Stimulated activated CD8-positive, alpha-beta memory T cell treated with anti-CD3 and anti-CD28 coated beads, Interleukin-15, amount 100 ng/mL, for 1 hour (primary cell): Measurements from ENCODE around the gene SCFD2.

ENCODE experiments used
- DNase-seq: peaks from one replicate; pipeline ENCODE4 v3.0.0-alpha.2; 2020; ENCODE audit warnings: low read depth

SCFD2 gene

DNA sequence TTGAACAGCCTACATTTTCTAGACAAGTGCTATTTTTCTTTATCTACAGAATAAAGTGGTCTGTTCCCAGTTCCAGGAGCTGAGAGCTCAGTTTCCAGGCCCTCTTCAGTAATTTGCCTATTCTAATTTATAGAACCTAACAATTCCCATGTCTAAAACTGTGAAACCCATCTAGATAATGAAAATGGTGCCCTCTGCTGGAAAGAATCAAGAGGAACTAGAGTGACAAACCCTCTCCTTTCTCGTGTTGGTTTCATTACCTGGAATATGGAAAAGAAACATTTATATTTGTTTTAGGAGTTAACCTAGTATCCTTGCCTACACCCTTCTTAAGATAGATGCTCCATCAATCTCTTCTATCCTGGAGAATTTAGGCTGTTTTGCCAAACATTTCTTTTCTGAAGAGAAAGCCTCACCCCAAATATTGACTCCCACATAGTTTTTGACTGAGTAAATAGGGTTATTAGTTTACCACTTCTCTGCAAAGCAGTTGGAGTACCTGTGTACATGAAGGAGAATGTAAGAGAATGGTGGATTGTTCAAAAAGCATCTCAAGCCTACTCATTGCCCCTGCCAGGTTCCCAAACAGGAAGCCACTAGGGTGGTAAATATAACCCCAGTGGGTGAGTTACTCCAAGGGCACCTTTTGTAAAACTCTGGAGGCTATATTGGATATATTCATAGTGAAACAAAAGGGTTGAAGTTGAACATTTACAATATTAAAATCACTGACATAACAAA, 382.1 kb downstream of the SCFD2 start:
- no peak for DNase-seq

GRCh38 chr4:52982946-52983340, 382.9 kb downstream of the SCFD2 start:
- no peak for DNase-seq

GRCh38 chr4:52982255-52982945, 383.5 kb downstream of the SCFD2 start:
- no peak for DNase-seq

DNA sequence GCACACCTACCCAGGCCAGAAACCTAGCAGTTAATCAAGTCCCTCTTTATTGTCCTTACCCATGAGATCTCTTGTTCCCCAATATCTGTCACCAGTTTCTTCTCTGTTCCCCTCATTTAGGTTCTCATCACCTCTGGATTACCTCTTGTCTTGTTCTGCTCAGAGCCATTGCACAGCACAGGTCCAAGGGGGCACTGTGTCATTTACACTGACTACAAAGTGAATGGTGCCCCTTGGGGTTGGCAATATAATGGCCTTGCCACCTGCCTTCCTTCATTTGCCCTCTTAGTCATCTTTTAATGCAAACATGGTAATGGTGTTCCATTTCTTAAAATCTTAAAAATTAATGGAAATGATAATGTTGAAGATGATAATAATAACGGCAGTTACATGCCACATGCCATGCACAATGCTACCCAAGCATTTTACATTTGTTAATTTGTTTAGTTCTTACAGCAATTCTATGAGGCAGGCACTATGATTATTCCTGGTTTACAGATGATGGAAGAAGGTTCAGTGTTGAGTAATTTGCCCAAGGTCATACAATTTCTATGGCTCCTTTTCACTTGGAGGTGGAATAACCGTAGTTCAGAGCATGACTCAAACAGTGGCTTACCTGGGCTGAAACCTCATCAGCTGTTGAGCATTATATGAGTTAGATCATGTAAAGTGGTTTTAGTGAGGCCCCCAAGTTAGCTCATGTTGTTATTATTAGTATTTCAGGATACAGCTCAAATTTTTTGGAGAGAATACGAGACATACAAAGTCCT, 385.9 kb downstream of the SCFD2 start:
- no peak for DNase-seq

DNA sequence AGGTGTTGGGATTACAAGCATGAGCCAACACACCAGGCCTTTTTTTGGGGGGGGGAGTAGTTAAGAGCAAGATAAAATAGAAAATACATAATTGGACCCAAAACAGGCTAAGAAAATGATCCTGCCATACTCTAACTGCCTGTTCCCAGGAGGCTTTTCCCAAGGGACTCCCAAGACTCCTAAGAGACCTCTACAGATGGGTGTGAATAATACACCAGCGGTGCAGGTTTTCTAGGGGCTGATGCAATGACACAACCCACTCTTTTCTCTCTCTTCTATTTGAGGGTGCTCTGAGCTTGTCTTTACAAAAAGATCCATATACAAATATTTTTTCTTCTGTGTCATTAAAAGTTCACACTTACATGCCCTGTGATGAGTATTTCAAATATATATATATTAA, 386.8 kb downstream of the SCFD2 start:
- DNase-seq = no peak

- no peak for DNase-seq
These were observed 388.6 kb downstream of the SCFD2 start for GRCh38 chr4:52977252-52977651.

GRCh38 chr4:52976523-52977230, 389.2 kb downstream of the SCFD2 start:
- no peak for DNase-seq

DNA sequence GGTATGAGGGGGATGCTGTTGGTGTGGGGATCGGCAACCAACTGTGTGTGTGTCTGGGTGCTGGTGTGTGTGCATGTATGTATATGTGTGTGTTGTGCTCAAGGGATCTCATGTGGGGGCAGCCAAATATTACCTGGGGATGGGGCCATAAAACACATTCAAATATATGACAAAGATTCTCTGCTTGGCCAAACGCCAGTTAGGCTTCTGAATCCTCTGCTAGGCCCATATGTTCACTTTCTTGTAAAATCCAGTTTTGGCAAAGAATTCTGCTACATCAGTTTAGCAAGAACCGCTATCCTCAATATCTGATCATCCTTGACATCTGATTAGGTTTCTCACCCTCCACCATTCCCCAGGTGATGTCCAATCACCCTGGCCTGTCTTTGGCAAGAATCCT, 397.2 kb downstream of the SCFD2 start:
- no peak for DNase-seq

- no peak for DNase-seq
These were observed 397.6 kb downstream of the SCFD2 start for GRCh38 chr4:52968241-52968640.

DNA sequence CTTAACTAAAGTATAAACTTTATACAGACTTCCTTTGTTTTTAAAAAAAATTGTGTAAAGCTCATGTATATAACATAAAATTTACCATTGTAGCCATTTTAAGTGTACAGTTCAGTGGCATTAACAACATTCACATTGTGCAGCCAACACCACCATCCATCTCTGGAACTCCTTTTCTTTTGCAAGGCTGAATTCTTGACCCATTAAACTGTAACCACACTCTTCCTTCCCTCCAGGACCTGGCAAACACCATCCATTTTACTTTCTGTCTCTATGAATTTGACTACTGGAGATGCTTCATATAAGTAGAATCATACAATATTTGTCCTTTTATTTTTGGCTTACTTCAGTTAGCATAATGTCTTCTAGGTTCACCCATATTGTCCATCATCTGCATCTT, 399.1 kb downstream of the SCFD2 start:
- DNase-seq = no peak

- DNase-seq = no peak
These were observed 399.7 kb downstream of the SCFD2 start for GRCh38 chr4:52966172-52966571.

- no peak for DNase-seq
These were observed 401.2 kb downstream of the SCFD2 start for GRCh38 chr4:52964561-52965101.

- DNase-seq = no peak
These were observed 401.9 kb downstream of the SCFD2 start for GRCh38 chr4:52964011-52964410.

GRCh38 chr4:52962721-52963120, 403.1 kb downstream of the SCFD2 start:
- DNase-seq = no peak

- DNase-seq = no peak
These were observed 404.0 kb downstream of the SCFD2 start for GRCh38 chr4:52961666-52962412.

- DNase-seq = no peak
These were observed 406.3 kb downstream of the SCFD2 start for GRCh38 chr4:52959541-52959940.

DNA sequence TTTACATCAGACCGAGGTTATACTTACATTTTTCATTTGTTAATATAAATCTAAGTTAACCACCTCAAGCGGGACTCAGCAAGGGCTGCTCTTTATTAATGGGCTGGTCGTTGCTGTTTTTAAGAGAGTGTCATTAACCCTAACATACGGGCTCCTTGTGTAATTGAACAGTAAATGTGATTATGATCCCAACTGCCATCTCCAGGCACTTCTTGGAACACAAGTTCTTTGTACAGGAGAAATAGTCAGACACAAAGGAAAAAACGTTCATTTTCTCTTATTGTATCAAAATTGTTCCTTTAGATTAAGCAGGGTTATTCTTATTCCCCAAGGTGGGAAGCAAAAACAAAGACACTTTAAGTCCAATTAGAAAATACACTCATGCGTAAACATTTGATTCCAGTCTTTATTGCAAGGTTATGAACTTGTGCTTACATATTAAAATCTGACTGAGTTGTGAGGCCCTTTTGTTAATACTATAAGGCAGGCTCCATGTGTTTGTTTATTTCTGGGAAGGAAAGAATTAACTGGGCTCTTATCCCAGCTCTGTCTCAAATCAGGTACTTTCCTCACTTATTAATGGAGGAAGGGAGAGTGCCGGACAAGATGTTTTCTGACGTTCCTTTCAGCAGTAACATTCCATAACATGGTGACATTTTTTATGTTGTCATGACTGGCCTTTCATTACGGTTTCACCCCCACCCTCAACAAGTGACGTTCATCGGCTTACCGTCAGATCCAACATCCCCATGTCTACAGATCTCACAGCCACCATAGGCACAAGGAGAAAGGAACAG, 407.8 kb downstream of the SCFD2 start:
- DNase-seq = no peak

- no peak for DNase-seq
These were observed 408.6 kb downstream of the SCFD2 start for GRCh38 chr4:52957220-52957686.

DNA sequence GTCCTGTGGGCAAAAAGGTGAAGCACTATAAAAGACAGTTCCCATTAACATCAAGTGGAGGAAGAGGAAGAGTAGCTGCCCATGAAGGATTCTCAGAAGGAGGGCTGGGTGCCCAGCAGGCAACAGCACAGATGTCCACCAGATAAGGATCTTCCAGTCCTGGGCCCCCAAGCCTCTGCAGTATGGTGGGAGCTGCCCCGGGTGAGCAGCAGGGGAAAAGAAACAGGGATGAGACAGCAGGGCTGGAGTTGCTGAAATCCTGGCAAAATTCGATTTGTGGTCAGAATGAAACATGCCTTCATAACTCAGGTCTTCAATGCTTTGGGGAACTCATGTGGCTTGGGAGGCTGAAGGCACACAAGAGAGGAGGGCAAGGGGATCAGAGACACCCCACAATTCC, 409.2 kb downstream of the SCFD2 start:
- no peak for DNase-seq

DNA sequence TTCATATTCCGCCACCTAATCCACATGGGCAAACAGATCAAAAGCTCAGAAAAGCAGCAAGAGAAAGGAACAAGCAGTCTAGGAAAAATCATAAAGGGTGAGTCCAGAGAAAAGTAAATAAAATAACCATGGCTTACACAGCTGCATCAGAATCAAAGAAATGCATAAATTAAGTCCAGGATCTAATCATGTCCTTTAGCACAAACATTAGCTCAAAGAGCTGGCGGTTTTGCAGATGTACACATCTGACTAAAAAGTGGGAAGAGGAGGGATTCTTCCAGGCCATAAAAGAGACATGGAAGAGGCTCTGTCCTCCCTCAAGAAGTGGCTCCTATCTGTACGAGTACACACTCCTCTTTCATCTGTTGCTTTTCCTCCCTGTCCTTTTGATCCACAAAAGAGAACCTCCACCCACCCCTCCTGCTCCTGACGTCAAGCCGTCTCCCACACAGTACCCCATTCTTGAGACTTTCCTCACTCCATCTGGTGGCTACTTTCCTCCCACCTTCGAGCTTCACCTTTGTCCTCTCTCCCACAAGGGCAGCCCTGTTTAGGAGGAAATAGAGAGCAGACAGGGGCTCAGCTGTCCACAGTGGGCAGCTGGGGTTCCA, 411.2 kb downstream of the SCFD2 start:
- DNase-seq = no peak
